Activated CD4-positive, CD25-positive, alpha-beta regulatory T cell treated with anti-CD3 and anti-CD28 coated beads, Interleukin-2, amount 50 U/mL, for 24 hours (primary cell): Measurements from ENCODE around the gene CUX1.

ENCODE experiments used
- ATAC-seq, 2 donors: fragments of 150-1000 bp; cut with Tn5 transposase; one replicate each; pipeline ENCODE4 v1.10.0; 2021; ENCODE audit warnings: mild to moderate bottlenecking in 1 of 2, moderate library complexity in 1 of 2

CUX1 gene

GRCh38 chr7:101899616-101900015 lies 82.2 kb downstream of the CUX1 start:
- no peak for ATAC-seq

GRCh38 chr7:101900103-101900502 lies 82.7 kb downstream of the CUX1 start:
- ATAC-seq: no peak

GRCh38 chr7:101901661-101902491 lies 84.5 kb downstream of the CUX1 start:
- no peak for ATAC-seq

GRCh38 chr7:101902680-101903514 lies 85.5 kb downstream of the CUX1 start:
- ATAC-seq: no peak

GRCh38 chr7:101903515-101903868 lies 86.1 kb downstream of the CUX1 start:
- ATAC-seq: no peak

GRCh38 chr7:101904019-101904418 lies 86.6 kb downstream of the CUX1 start:
- no peak for ATAC-seq

- ATAC-seq: no peak
Observed at GRCh38 chr7:101905203-101905865, 87.9 kb downstream of the CUX1 start.

GRCh38 chr7:101906291-101907240 lies 89.1 kb downstream of the CUX1 start:
- ATAC-seq: no peak

- ATAC-seq: no peak
Observed at GRCh38 chr7:101910991-101911799, 93.8 kb downstream of the CUX1 start.

GRCh38 chr7:101911800-101912715 lies 94.6 kb downstream of the CUX1 start:
- no peak for ATAC-seq

GRCh38 chr7:101912716-101913110 lies 95.3 kb downstream of the CUX1 start:
- ATAC-seq: no peak

GRCh38 chr7:101913247-101913721 lies 95.9 kb downstream of the CUX1 start:
- no peak for ATAC-seq

GRCh38 chr7:101913851-101914250 lies 96.4 kb downstream of the CUX1 start:
- ATAC-seq: no peak

GRCh38 chr7:101915000-101915399 lies 97.6 kb downstream of the CUX1 start:
- ATAC-seq: no peak

GRCh38 chr7:101916041-101916800 lies 98.8 kb downstream of the CUX1 start:
- no peak for ATAC-seq

GRCh38 chr7:101916876-101917275 lies 99.5 kb downstream of the CUX1 start:
- ATAC-seq: no peak

- ATAC-seq: no peak
Observed at GRCh38 chr7:101917566-101917965, 100.1 kb downstream of the CUX1 start.

- no peak for ATAC-seq
Observed at GRCh38 chr7:101918426-101918825, 101.0 kb downstream of the CUX1 start.
